ENCODE results near the gene FBLIM1.

DNA sequence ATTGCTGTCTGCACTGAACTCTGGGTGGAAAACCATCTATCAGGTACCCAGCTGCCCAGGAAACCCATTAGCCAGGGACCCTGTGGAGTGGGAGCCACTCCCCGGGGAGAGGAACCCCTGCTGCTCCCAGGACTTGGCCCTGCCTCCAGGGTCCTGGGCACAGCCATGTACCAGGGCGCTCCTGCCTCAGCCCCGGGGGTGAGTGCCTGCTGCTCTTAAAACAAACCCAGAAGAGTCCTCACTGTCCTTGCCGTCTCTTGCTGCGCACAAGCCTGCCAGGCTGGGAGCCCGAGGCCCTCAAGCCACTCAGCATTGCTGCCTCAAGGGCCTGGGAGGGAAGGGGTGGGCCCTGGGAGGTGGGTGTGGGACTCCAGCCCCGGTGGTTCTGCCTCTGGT, 25.9 kb upstream of the FBLIM1 start:
- TF ChIP-seq, protein P1, sequence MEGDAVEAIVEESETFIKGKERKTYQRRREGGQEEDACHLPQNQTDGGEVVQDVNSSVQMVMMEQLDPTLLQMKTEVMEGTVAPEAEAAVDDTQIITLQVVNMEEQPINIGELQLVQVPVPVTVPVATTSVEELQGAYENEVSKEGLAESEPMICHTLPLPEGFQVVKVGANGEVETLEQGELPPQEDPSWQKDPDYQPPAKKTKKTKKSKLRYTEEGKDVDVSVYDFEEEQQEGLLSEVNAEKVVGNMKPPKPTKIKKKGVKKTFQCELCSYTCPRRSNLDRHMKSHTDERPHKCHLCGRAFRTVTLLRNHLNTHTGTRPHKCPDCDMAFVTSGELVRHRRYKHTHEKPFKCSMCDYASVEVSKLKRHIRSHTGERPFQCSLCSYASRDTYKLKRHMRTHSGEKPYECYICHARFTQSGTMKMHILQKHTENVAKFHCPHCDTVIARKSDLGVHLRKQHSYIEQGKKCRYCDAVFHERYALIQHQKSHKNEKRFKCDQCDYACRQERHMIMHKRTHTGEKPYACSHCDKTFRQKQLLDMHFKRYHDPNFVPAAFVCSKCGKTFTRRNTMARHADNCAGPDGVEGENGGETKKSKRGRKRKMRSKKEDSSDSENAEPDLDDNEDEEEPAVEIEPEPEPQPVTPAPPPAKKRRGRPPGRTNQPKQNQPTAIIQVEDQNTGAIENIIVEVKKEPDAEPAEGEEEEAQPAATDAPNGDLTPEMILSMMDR (conservative IDR thresholded peaks at IDR 0.05; ENCODE audit: low read length) = no peak
- no peak for TF ChIP-seq EZH2phosphoT487 (IDR thresholded peaks at IDR 0.05; ENCODE audit: borderline replicate concordance, low read depth, low read length)

Data from OCI-LY7 (cell line).